HepG2 (cell line): ENCODE measurements around the gene NKD1. TPM values are rescaled to one million over a fixed set of nuclear protein-coding genes. Genes with fewer than 3 reads are reported as not detected.

Source experiments
- CREM ChIP-seq, 2 experiments: sonication (generic) in 1 of 2; formaldehyde crosslinking in 1 of 2; IDR thresholded peaks; 2 replicates each; pipeline versions ENCODE4 v1.4.0 to v1.6.1; 2016 to 2020; ENCODE audit warnings: antibody characterized with exemption in 1 of 2, mild to moderate bottlenecking in 1 of 2, missing genetic modification reagents in 1 of 2
- HOXD1 ChIP-seq: sonication (generic); formaldehyde crosslinking; IDR thresholded peaks from 2 replicates; pipeline ENCODE4 v1.5.0; 2020; ENCODE audit warnings: missing genetic modification reagents
- PCBP2 ChIP-seq: fragments of 200-400 bp; formaldehyde crosslinking; optimal IDR thresholded peaks from 2 replicates; pipeline ENCODE3; 2018; ENCODE audit warnings: low read length, low read depth; ENCODE audit not compliant: poor library complexity, severe bottlenecking
- PHF20 ChIP-seq: sonication (generic); formaldehyde crosslinking; IDR thresholded peaks from 2 replicates; pipeline ENCODE4 v1.5.0; 2020; ENCODE audit warnings: mild to moderate bottlenecking, missing genetic modification reagents
- RFXAP ChIP-seq: sonication (generic); formaldehyde crosslinking; IDR thresholded peaks from 2 replicates; pipeline ENCODE4 v1.4.0; 2020; ENCODE audit warnings: missing genetic modification reagents, borderline replicate concordance
- SOX6 ChIP-seq, 2 experiments: fragments of 450-650 bp in 1 of 2; sonication (generic) in 1 of 2; formaldehyde crosslinking in 1 of 2; IDR thresholded peaks; 2 replicates each; pipeline versions ENCODE4 v1.4.0 to v1.6.1; 2017 to 2020; ENCODE audit warnings: antibody characterized with exemption in 1 of 2, mild to moderate bottlenecking in 1 of 2, missing genetic modification reagents in 1 of 2
- ZNF546 ChIP-seq: sonication (generic); formaldehyde crosslinking; conservative IDR thresholded peaks from 2 replicates; pipeline ENCODE4 v1.8.1; 2023; ENCODE audit warnings: mild to moderate bottlenecking, missing genetic modification reagents
- ZNF550 ChIP-seq: sonication (generic); formaldehyde crosslinking; IDR thresholded peaks from 2 replicates; pipeline ENCODE4 v1.4.0; 2020; ENCODE audit warnings: mild to moderate bottlenecking, missing genetic modification reagents, borderline replicate concordance
- ZNF557 ChIP-seq: sonication (generic); formaldehyde crosslinking; IDR thresholded peaks from 2 replicates; pipeline ENCODE4 v1.4.0; 2020; ENCODE audit warnings: missing genetic modification reagents
- polyA plus RNA-seq, 8 experiments: library from polyadenylated mRNA; depleted of rRNA in 3 of 8; stranded (reverse) in 7 of 8; unstranded in 1 of 8; fragments of >200 nt; fragmentation: Illumina TruSeq in 4 of 8; extraction: Trizol in 4 of 8; gene quantifications; 2 replicates each; pipeline versions ENCODE4 v1.2.1 to v1.2.3, GENCODE V29; 2011 to 2016; ENCODE audit warnings: low read depth in 4 of 8, missing spikeins in 1 of 8, mixed read lengths in 1 of 8; ENCODE audit not compliant: insufficient read depth in 1 of 8
- total RNA-seq, 5 experiments: library from RNA; depleted of rRNA; stranded (reverse); fragments of >200 nt; fragmentation: Illumina TruSeq; extraction: Trizol; gene quantifications; 2 replicates each; pipeline ENCODE4 v1.2.3, GENCODE V29; 2016; ENCODE audit warnings: low read depth in 1 of 5
- TF ChIP-seq, protein P1 (sequence below): sonication (generic); formaldehyde crosslinking; IDR thresholded peaks from one replicate; pipeline ENCODE4 v1.5.1; 2020; ENCODE audit warnings: mild to moderate bottlenecking, missing genetic modification reagents; ENCODE audit errors: not compliant biosample characterization
- TF ChIP-seq, protein P2 (sequence below): sonication (generic); formaldehyde crosslinking; IDR thresholded peaks from 2 replicates; pipeline ENCODE4 v1.4.0; 2020; ENCODE audit warnings: mild to moderate bottlenecking, missing genetic modification reagents
- TF ChIP-seq, protein P3 (sequence below): sonication (generic); formaldehyde crosslinking; IDR thresholded peaks from 2 replicates; pipeline ENCODE4 v1.5.1; 2020; ENCODE audit warnings: mild to moderate bottlenecking, missing genetic modification reagents, borderline replicate concordance

Gene NKD1
- total and polyA plus RNA-seq, 2 of the 13 experiments (the other 11 are each of a cell fraction or from before 2014, with no cell fraction given) = 70.4 to 121 TPM

DNA sequence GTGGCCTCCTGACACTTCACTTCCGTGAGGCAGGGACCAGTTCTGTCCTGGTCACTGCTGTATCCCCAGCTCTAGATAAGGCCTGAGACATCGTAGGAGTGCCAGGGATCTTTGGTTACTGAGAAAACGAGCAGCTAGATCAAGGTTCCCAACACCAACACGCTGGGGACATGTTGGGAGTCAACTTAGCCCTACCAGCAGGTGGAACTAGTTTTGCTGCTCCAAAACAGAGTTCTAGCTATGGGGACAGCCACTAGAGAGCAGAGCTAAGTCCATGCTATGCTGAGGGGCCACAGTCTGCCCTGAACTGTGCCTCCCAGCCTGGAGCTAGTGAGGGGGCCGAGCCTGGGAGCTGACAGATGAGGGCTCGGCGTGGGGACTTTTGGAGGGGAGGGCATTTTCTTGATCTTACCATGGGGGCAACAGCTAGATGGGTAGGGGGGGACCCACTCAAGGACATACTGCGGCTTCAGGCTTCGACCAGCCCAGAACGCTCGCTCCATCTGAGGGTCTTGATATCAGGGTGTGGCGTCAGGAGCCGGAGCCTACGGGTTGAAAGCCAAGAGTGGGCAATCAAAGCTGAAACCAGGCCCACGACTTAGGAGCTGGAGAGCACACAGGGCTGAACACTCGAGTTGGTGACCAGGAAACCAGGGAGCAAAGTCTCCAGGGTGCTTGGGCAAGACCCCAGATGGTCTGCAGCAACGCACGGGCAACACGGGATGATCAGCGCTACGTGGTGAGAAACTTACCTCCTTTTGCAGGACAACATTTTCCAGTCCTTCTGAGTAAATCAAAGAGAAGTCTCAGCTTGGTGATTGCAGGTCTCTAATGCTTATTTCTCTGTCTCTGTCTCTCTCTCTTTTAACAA lies 119.5 kb downstream of the NKD1 start (continued):
- TF ChIP-seq, protein P1, sequence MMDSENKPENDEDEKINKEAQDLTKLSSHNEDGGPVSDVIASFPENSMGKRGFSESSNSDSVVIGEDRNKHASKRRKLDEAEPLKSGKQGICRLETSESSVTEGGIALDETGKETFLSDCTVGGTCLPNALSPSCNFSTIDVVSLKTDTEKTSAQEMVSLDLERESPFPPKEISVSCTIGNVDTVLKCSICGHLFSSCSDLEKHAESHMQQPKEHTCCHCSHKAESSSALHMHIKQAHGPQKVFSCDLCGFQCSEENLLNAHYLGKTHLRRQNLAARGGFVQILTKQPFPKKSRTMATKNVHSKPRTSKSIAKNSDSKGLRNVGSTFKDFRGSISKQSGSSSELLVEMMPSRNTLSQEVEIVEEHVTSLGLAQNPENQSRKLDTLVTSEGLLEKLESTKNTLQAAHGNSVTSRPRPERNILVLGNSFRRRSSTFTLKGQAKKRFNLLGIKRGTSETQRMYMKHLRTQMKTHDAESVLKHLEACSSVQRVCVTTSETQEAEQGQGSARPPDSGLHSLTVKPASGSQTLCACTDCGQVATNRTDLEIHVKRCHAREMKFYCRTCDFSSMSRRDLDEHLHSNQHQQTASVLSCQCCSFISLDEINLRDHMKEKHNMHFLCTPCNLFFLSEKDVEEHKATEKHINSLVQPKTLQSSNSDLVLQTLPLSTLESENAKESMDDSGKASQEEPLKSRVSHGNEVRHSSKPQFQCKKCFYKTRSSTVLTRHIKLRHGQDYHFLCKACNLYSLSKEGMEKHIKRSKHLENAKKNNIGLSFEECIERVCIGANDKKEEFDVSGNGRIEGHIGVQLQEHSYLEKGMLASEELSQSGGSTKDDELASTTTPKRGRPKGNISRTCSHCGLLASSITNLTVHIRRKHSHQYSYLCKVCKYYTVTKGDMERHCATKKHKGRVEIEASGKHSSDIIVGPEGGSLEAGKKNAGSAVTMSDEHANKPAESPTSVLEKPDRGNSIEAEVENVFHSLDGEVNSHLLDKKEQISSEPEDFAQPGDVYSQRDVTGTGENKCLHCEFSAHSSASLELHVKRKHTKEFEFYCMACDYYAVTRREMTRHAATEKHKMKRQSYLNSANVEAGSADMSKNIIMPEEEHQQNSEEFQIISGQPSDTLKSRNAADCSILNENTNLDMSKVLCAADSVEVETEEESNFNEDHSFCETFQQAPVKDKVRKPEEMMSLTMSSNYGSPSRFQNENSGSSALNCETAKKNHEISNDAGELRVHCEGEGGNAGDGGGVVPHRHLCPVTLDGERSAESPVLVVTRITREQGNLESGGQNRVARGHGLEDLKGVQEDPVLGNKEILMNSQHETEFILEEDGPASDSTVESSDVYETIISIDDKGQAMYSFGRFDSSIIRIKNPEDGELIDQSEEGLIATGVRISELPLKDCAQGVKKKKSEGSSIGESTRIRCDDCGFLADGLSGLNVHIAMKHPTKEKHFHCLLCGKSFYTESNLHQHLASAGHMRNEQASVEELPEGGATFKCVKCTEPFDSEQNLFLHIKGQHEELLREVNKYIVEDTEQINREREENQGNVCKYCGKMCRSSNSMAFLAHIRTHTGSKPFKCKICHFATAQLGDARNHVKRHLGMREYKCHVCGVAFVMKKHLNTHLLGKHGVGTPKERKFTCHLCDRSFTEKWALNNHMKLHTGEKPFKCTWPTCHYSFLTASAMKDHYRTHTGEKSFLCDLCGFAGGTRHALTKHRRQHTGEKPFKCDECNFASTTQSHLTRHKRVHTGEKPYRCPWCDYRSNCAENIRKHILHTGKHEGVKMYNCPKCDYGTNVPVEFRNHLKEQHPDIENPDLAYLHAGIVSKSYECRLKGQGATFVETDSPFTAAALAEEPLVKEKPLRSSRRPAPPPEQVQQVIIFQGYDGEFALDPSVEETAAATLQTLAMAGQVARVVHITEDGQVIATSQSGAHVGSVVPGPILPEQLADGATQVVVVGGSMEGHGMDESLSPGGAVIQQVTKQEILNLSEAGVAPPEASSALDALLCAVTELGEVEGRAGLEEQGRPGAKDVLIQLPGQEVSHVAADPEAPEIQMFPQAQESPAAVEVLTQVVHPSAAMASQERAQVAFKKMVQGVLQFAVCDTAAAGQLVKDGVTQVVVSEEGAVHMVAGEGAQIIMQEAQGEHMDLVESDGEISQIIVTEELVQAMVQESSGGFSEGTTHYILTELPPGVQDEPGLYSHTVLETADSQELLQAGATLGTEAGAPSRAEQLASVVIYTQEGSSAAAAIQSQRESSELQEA = no peak
- TF ChIP-seq PCBP2 (no peak), SOX6 (IDR thresholded peaks at IDR 0.05) (no peak), SOX6 (CRISPR knock-in tag; IDR thresholded peaks at IDR 0.05) (no peak), ZNF557 (CRISPR knock-in tag) (no peak), HOXD1 (CRISPR knock-in tag) (no peak), RFXAP (CRISPR knock-in tag) (no peak), CREM (IDR thresholded peaks at IDR 0.05) (no peak), CREM (CRISPR knock-in tag; IDR thresholded peaks at IDR 0.05) (no peak), ZNF550 (CRISPR knock-in tag) (no peak), ZNF546 (CRISPR knock-in tag) (no peak), PHF20 (CRISPR knock-in tag) (0 out of 2 replicates have a peak, but pooled peaks have one; percentile 6)
- TF ChIP-seq, protein P2, sequence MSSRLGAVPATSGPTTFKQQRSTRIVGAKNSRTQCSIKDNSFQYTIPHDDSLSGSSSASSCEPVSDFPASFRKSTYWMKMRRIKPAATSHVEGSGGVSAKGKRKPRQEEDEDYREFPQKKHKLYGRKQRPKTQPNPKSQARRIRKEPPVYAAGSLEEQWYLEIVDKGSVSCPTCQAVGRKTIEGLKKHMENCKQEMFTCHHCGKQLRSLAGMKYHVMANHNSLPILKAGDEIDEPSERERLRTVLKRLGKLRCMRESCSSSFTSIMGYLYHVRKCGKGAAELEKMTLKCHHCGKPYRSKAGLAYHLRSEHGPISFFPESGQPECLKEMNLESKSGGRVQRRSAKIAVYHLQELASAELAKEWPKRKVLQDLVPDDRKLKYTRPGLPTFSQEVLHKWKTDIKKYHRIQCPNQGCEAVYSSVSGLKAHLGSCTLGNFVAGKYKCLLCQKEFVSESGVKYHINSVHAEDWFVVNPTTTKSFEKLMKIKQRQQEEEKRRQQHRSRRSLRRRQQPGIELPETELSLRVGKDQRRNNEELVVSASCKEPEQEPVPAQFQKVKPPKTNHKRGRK (CRISPR knock-in tag) = no peak
- TF ChIP-seq, protein P3, sequence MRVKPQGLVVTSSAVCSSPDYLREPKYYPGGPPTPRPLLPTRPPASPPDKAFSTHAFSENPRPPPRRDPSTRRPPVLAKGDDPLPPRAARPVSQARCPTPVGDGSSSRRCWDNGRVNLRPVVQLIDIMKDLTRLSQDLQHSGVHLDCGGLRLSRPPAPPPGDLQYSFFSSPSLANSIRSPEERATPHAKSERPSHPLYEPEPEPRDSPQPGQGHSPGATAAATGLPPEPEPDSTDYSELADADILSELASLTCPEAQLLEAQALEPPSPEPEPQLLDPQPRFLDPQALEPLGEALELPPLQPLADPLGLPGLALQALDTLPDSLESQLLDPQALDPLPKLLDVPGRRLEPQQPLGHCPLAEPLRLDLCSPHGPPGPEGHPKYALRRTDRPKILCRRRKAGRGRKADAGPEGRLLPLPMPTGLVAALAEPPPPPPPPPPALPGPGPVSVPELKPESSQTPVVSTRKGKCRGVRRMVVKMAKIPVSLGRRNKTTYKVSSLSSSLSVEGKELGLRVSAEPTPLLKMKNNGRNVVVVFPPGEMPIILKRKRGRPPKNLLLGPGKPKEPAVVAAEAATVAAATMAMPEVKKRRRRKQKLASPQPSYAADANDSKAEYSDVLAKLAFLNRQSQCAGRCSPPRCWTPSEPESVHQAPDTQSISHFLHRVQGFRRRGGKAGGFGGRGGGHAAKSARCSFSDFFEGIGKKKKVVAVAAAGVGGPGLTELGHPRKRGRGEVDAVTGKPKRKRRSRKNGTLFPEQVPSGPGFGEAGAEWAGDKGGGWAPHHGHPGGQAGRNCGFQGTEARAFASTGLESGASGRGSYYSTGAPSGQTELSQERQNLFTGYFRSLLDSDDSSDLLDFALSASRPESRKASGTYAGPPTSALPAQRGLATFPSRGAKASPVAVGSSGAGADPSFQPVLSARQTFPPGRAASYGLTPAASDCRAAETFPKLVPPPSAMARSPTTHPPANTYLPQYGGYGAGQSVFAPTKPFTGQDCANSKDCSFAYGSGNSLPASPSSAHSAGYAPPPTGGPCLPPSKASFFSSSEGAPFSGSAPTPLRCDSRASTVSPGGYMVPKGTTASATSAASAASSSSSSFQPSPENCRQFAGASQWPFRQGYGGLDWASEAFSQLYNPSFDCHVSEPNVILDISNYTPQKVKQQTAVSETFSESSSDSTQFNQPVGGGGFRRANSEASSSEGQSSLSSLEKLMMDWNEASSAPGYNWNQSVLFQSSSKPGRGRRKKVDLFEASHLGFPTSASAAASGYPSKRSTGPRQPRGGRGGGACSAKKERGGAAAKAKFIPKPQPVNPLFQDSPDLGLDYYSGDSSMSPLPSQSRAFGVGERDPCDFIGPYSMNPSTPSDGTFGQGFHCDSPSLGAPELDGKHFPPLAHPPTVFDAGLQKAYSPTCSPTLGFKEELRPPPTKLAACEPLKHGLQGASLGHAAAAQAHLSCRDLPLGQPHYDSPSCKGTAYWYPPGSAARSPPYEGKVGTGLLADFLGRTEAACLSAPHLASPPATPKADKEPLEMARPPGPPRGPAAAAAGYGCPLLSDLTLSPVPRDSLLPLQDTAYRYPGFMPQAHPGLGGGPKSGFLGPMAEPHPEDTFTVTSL (CRISPR knock-in tag) = no peak
